ENCODE data around the gene ABCC4.

DNA sequence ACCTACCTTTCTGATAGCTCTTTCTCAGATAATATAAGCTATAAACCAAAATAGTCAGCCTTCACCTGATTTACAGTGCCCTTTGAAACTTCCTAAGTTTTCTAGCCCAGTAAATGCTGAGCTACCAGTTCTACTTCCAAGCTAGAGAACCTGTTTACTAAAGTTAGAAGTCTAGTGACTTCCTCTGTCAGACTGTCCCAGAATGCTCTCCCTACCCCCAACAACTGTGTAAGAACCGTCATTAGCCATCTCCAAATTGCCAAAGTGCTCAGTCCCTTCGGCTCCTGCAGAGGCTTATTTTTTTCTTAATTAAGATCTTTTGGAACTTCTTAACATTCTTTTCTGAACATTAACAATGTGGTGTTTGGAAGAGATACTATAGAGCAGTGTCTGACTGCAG lies 3.2 kb upstream of the ABCC4 start:
- TF ChIP-seq, protein P1, sequence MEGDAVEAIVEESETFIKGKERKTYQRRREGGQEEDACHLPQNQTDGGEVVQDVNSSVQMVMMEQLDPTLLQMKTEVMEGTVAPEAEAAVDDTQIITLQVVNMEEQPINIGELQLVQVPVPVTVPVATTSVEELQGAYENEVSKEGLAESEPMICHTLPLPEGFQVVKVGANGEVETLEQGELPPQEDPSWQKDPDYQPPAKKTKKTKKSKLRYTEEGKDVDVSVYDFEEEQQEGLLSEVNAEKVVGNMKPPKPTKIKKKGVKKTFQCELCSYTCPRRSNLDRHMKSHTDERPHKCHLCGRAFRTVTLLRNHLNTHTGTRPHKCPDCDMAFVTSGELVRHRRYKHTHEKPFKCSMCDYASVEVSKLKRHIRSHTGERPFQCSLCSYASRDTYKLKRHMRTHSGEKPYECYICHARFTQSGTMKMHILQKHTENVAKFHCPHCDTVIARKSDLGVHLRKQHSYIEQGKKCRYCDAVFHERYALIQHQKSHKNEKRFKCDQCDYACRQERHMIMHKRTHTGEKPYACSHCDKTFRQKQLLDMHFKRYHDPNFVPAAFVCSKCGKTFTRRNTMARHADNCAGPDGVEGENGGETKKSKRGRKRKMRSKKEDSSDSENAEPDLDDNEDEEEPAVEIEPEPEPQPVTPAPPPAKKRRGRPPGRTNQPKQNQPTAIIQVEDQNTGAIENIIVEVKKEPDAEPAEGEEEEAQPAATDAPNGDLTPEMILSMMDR (IDR thresholded peaks at IDR 0.05) = no peak
- TF ChIP-seq POLR2A (IDR thresholded peaks at IDR 0.05) = no peak

Measured in suprapubic skin (tissue), 3 donors.